ENCODE measurements around the gene PDCD5.
A peak's percentile ranks its signal among the peaks of the same experiment; 100 is the strongest.
"Not testable (repeated sequence)": the region's sequence is repeated elsewhere in the genome, so short reads cannot be mapped to it uniquely, and the experiment has no call there.

The PDCD5 gene

GRCh38 chr19:32580353-32580900, 563 bp upstream of the PDCD5 start:
- DNase-seq = no peak

GRCh38 chr19:32581705-32582179, 752 bp downstream of the PDCD5 start:
- DNase-seq = peak; percentile 12 to 15

- DNase-seq = not testable (repeated sequence)
Observed at GRCh38 chr19:32587747-32588504, 6.9 kb downstream of the PDCD5 start.

GRCh38 chr19:32594021-32594420, 13.0 kb downstream of the PDCD5 start:
- no peak for DNase-seq

GRCh38 chr19:32595491-32595890, 14.5 kb downstream of the PDCD5 start:
- DNase-seq = no peak

- no peak for DNase-seq
Observed at GRCh38 chr19:32598022-32598421, 17.0 kb downstream of the PDCD5 start.

- no peak for DNase-seq
Observed at GRCh38 chr19:32599258-32599657, 18.3 kb downstream of the PDCD5 start.

GRCh38 chr19:32599736-32600157, 18.8 kb downstream of the PDCD5 start:
- peak in 1 of 2 experiments; percentile 45 for DNase-seq

- DNase-seq = no peak
Observed at GRCh38 chr19:32603961-32604360, 23.0 kb downstream of the PDCD5 start.

- no peak for DNase-seq
Observed at GRCh38 chr19:32605544-32605943, 24.6 kb downstream of the PDCD5 start.

GRCh38 chr19:32606289-32606688, 25.3 kb downstream of the PDCD5 start:
- DNase-seq = no peak

GRCh38 chr19:32607479-32607878, 26.5 kb downstream of the PDCD5 start:
- no peak for DNase-seq

- no peak for DNase-seq
Observed at GRCh38 chr19:32611161-32611560, 30.2 kb downstream of the PDCD5 start.

GRCh38 chr19:32613008-32613407, 32.0 kb downstream of the PDCD5 start:
- DNase-seq = no peak

GRCh38 chr19:32614916-32615315, 33.9 kb downstream of the PDCD5 start:
- DNase-seq = no peak

- DNase-seq = no peak
Observed at GRCh38 chr19:32615569-32615968, 34.6 kb downstream of the PDCD5 start.

GRCh38 chr19:32619051-32619685, 38.2 kb downstream of the PDCD5 start:
- no peak for DNase-seq

GRCh38 chr19:32622002-32622401, 41.0 kb downstream of the PDCD5 start:
- no peak for DNase-seq

GRCh38 chr19:32624410-32624809, 43.4 kb downstream of the PDCD5 start:
- DNase-seq = no peak

GRCh38 chr19:32626969-32627368, 46.0 kb downstream of the PDCD5 start:
- DNase-seq = no peak

- no peak for DNase-seq
Observed at GRCh38 chr19:32627714-32628270, 46.8 kb downstream of the PDCD5 start.

GRCh38 chr19:32630338-32630737, 49.3 kb downstream of the PDCD5 start:
- DNase-seq = no peak

- DNase-seq = no peak
Observed at GRCh38 chr19:32631381-32631780, 50.4 kb downstream of the PDCD5 start.

All from NCI-H187 (cell line).